ENCODE results near the gene PUM1. TPM values are rescaled to one million over a fixed set of nuclear protein-coding genes. Genes with fewer than 3 reads are reported as not detected.

Gene PUM1
- polyA plus RNA-seq, 1 experiment: 71.3 TPM

DNA sequence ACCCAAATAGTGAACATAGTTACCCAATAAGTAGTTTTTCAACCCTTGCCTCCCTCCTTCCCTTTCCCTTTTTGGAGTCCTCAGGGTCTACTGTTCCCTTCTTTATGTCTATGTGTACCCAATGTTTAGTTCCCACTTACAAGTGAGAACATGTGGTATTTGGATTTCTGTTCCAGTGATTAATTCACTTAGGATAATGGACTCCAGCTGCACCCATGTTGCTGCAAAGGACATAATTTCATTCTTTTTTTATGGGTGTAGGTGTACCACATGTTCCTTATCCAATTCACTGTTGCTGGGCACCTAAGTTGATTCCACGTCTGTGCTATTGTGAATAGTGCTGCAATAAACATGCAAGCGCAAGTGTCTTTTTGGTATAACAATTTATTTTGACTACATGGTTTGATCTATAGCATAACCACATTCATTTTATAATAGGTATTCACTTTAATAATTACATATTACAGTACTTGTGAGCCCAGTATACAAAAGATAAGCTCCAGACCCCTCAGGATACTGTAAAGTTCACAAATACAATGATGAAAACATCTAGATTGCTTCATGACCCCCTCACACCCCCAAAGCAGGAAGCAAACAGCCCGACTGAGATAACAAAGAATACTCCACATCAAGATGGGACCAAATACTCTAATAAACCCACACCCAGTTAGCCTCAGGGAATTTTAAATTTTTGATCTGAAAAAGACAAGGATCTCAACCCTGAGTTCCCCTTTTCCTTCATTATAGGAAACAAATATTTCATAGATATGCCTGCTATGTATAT is 45.3 kb downstream of the PUM1 start:
- CTCF ChIA-PET: no interaction called here

DNA sequence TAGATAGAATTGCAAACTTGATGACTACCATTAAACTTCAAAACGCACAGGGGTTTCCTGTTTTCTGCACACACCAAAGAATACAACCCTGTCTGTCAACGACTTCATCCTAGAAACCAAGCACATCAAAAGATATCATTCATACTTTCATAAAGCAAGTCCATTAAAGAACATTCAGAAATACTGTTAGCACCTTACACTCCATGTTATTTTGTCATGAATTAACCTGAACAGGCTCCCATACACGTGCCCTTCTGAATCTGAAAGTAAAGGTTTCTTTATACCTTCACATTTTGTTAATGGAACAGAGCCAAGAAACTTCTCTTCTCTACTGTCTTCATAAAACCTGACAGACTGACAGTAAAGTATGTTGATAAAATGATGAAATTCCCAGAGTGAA is 46.1 kb downstream of the PUM1 start:
- no peak overlapping the region for H3K27ac ChIP-seq (ENCODE audit: low read depth, low read length)
- POLR2A ChIA-PET: no interaction called here
- TF ChIP-seq, protein P1, sequence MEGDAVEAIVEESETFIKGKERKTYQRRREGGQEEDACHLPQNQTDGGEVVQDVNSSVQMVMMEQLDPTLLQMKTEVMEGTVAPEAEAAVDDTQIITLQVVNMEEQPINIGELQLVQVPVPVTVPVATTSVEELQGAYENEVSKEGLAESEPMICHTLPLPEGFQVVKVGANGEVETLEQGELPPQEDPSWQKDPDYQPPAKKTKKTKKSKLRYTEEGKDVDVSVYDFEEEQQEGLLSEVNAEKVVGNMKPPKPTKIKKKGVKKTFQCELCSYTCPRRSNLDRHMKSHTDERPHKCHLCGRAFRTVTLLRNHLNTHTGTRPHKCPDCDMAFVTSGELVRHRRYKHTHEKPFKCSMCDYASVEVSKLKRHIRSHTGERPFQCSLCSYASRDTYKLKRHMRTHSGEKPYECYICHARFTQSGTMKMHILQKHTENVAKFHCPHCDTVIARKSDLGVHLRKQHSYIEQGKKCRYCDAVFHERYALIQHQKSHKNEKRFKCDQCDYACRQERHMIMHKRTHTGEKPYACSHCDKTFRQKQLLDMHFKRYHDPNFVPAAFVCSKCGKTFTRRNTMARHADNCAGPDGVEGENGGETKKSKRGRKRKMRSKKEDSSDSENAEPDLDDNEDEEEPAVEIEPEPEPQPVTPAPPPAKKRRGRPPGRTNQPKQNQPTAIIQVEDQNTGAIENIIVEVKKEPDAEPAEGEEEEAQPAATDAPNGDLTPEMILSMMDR (IDR thresholded peaks at IDR 0.05; ENCODE audit: low read depth, low read length): no peak
- CTCF ChIA-PET: no interaction called here
- no peak for DNase-seq (ENCODE audit: low read depth, low spot score)
- H3K27me3 ChIP-seq (ENCODE audit: control insufficient read depth, insufficient read depth, low read length): no peaks in the 10 kb centered on the region
- no peak overlapping the region for H3K4me3 ChIP-seq (ENCODE audit: low read depth, low read length)
- H3K9me3 ChIP-seq (ENCODE audit: control insufficient read depth, insufficient read depth, low read length): no peaks in the 10 kb centered on the region

More for the DNA sequence above, 45.3 kb downstream of the PUM1 start:
- Histone ChIP-seq H3K9me3 (ENCODE audit: control insufficient read depth, insufficient read depth, low read length) (no peaks in the 10 kb centered on the region), H3K4me3 (ENCODE audit: low read depth, low read length) (no peak overlapping the region), H3K27me3 (ENCODE audit: control insufficient read depth, insufficient read depth, low read length) (no peaks in the 10 kb centered on the region), H3K27ac (ENCODE audit: low read depth, low read length) (no peak overlapping the region)
- POLR2A ChIA-PET: no interaction called here
- TF ChIP-seq, protein P1 (IDR thresholded peaks at IDR 0.05; ENCODE audit: low read depth, low read length): no peak
- DNase-seq (ENCODE audit: low read depth, low spot score): no peak

DNA sequence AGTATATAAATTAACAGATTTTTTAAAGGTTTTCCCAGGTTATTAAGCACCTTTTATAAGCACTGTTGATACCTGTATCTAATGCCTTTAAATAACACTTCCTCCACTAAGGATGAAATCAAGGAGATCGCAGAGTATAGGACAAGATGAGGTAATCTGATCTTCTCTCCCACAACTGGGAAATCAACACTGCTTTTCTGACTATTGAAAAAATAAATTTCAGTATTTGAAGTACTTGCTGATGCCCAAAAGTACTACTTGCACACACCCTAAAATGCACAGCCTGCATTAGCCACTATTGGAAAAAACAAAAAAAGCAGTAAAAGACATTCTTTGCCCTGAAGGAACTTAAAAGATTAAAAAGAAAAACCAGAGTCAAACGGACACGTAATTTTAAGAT is 48.6 kb downstream of the PUM1 start:
- Histone ChIP-seq H3K4me3 (ENCODE audit: low read depth, low read length) (no peak overlapping the region), H3K9me3 (ENCODE audit: control insufficient read depth, insufficient read depth, low read length) (no peaks in the 10 kb centered on the region), H3K27ac (ENCODE audit: low read depth, low read length) (no peak overlapping the region), H3K27me3 (ENCODE audit: control insufficient read depth, insufficient read depth, low read length) (no peaks in the 10 kb centered on the region)
- no peak for DNase-seq (ENCODE audit: low read depth, low spot score)
- TF ChIP-seq, protein P1 (IDR thresholded peaks at IDR 0.05; ENCODE audit: low read depth, low read length): no peak
- CTCF ChIA-PET: no interaction called here
- POLR2A ChIA-PET: no interaction called here

DNA sequence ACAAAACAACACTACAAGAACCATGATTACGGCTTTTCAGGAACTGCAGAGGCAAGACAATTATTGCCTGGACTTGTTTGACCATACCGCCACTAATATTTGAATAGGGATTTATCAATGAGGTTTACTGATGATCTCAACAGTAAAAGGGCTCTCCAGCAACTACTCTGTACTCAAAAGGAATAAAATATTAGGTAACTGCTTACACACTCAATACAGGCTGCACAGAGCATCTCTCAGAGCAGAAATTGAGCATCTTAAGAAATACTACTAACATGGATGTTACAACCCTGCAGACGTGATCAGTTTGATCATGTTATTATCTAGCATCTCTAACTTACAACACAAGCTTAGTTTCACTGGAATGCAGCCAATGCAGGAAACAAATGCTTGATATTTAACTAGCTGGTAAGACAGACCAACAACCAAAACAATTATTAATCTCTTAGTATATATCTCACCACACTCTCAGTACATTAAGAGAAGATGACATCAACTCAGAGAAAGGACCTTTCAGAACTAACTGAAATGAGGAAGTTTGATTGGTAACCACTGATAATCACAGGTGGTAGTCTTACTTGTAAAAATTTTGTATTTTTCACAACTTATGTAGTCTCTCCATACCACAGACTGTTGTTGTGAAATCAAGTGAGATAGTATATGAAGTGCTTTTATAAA is 52.2 kb downstream of the PUM1 start:
- ChIA-PET POLR2A (no interaction called here), CTCF (interaction anchor here (0.9 kb wide), 1 partner anchor 9 kb away, joined by 3 read pairs; no protein-coding TSS in a partner anchor)
- no peak overlapping the region for H3K4me3 ChIP-seq (ENCODE audit: low read depth, low read length)
- no peaks in the 10 kb centered on the region for H3K9me3 ChIP-seq (ENCODE audit: control insufficient read depth, insufficient read depth, low read length)
- no peak for DNase-seq (ENCODE audit: low read depth, low spot score)
- no peak overlapping the region for H3K27ac ChIP-seq (ENCODE audit: low read depth, low read length)
- H3K27me3 ChIP-seq (ENCODE audit: control insufficient read depth, insufficient read depth, low read length): no peaks in the 10 kb centered on the region
- TF ChIP-seq, protein P1 (IDR thresholded peaks at IDR 0.05; ENCODE audit: low read depth, low read length): no peak

Measured in AG04450 (cell line).